Smooth muscle cell (in vitro differentiated cells): ENCODE data around the gene P3H3. TPM values are rescaled to one million over a fixed set of nuclear protein-coding genes. Genes with fewer than 3 reads are reported as not detected.

ENCODE experiments used
- DNase-seq: peaks from one replicate; lab custom pipeline; 2025; ENCODE audit not compliant: unreplicated experiment; lab: John Stamatoyannopoulos, UW
- H2AFZ ChIP-seq: fragments of 200-600 bp; sonication (generic); 2 replicates; pipeline ENCODE4 v1.6.0; 2016; ENCODE audit warnings: antibody characterized with exemption, low read depth, mild to moderate bottlenecking
- H3F3A ChIP-seq: fragments of 200-600 bp; sonication (generic); 2 replicates; pipeline ENCODE4 v1.6.0; 2017; ENCODE audit warnings: antibody characterized with exemption, low read depth
- H3K27ac ChIP-seq: fragments of 200-600 bp; sonication (generic); 2 replicates; pipeline ENCODE4 v1.5.1; 2016; ENCODE audit warnings: low read depth, mild to moderate bottlenecking
- H3K27me3 ChIP-seq: fragments of 200-600 bp; sonication (generic); 2 replicates; pipeline ENCODE4 v1.6.1; 2016; ENCODE audit warnings: low read depth, mild to moderate bottlenecking
- H3K36me3 ChIP-seq: fragments of 200-600 bp; sonication (generic); 2 replicates; pipeline ENCODE4 v1.5.1; 2016; ENCODE audit warnings: low read depth
- H3K4me1 ChIP-seq: fragments of 200-600 bp; sonication (generic); 2 replicates; pipeline ENCODE4 v1.5.1; 2016; ENCODE audit warnings: low read depth
- H3K4me2 ChIP-seq: fragments of 200-600 bp; sonication (generic); 2 replicates; pipeline ENCODE4 v1.6.0; 2016; ENCODE audit warnings: mild to moderate bottlenecking
- H3K4me3 ChIP-seq: fragments of 200-600 bp; sonication (generic); 2 replicates; pipeline ENCODE4 v1.5.1; 2016; ENCODE audit warnings: mild to moderate bottlenecking
- H3K79me2 ChIP-seq: fragments of 200-600 bp; sonication (generic); 2 replicates; pipeline ENCODE4 v1.6.0; 2016; ENCODE audit warnings: low read depth, mild to moderate bottlenecking
- H3K9ac ChIP-seq: fragments of 200-600 bp; sonication (generic); 2 replicates; pipeline ENCODE4 v1.6.0; 2016; ENCODE audit warnings: low read depth
- H3K9me3 ChIP-seq: fragments of 200-600 bp; sonication (generic); replicated peaks from 2 replicates; pipeline ENCODE4 v1.5.1; 2016; ENCODE audit warnings: low read depth
- H4K20me1 ChIP-seq: fragments of 200-600 bp; sonication (generic); 2 replicates; pipeline ENCODE4 v1.6.0; 2016; ENCODE audit warnings: low read depth
- WGBS: methylation state at CpG from one replicate; pipeline ENCODE4 v1.1.7; 2016; ENCODE audit warnings: low lambda C conversion rate; 5-methylcytosine and 5-hydroxymethylcytosine counted together
- polyA plus RNA-seq: library from polyadenylated mRNA; unstranded; fragments of >200 nt; fragmentation: Nextera tagmentation; extraction: Ambion mirVana; gene quantifications from 2 replicates; pipeline ENCODE4 v1.2.1, GENCODE V29; 2016
- total RNA-seq: library from RNA; depleted of rRNA; stranded (reverse); fragments of >200 nt; gene quantifications from 2 replicates; pipeline ENCODE4 v1.2.3, GENCODE V29; 2014
- TF ChIP-seq, protein P1 (sequence below): fragments of 200-600 bp; sonication (generic); IDR thresholded peaks from 2 replicates; pipeline ENCODE4 v1.5.1; 2017; ENCODE audit warnings: borderline replicate concordance, mild to moderate bottlenecking, antibody characterized with exemption; ENCODE audit not compliant: insufficient read depth, poor library complexity, severe bottlenecking

Gene P3H3
- total and polyA plus RNA-seq, 2 experiments from 2014 or later, result 42.8 to 108 TPM

- Histone ChIP-seq H4K20me1 (peaks cover 13% of the 10 kb centered on the region), H3F3A (no peaks in the 10 kb centered on the region), H3K4me3 (no peak overlapping the region), H3K27me3 (no peaks in the 10 kb centered on the region), H3K79me2 (peaks cover 10% of the 10 kb centered on the region), H3K27ac (no peak overlapping the region), H3K4me1 (peaks cover 11% of the 10 kb centered on the region), H3K9ac (no peak overlapping the region), H3K4me2 (no peak overlapping the region), H3K36me3 (no peaks in the 10 kb centered on the region), H3K9me3 (no peaks in the 10 kb centered on the region), H2AFZ (no peak overlapping the region)
- DNase-seq, result no peak
- TF ChIP-seq, protein P1, sequence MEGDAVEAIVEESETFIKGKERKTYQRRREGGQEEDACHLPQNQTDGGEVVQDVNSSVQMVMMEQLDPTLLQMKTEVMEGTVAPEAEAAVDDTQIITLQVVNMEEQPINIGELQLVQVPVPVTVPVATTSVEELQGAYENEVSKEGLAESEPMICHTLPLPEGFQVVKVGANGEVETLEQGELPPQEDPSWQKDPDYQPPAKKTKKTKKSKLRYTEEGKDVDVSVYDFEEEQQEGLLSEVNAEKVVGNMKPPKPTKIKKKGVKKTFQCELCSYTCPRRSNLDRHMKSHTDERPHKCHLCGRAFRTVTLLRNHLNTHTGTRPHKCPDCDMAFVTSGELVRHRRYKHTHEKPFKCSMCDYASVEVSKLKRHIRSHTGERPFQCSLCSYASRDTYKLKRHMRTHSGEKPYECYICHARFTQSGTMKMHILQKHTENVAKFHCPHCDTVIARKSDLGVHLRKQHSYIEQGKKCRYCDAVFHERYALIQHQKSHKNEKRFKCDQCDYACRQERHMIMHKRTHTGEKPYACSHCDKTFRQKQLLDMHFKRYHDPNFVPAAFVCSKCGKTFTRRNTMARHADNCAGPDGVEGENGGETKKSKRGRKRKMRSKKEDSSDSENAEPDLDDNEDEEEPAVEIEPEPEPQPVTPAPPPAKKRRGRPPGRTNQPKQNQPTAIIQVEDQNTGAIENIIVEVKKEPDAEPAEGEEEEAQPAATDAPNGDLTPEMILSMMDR, result no peak
- 93% methylated on average over 6 of the region's 6 CpGs for WGBS
Measured at GRCh38 chr12:6830999-6831398, 2.8 kb downstream of the P3H3 start.

DNA sequence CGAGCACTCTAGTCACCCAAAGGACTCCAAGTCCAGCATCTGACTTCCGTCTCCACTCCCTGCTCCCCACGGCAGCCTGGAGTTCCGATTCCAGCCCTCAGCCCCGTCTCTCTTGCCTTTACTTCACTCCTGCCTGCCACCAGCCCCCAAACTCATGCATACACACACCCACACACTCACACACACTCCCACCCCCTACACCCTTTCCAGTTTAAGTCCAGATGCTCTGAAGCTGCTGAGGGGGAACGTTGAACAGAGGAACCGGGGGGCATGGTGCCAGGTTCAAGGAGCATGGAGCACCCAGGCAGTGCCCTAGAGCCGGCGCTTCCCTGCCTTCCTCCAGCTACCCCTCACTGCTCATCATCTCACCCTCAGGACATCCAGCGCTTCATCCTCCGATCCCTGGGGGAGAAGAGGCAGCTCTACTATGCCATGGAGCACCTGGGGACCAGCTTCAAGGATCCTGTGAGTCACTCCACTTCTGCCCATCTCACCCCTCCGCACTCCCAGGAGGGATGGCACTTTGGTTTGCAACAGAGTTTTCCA is 3.3 kb downstream of the P3H3 start:
- Histone ChIP-seq H3K27ac (no peak overlapping the region), H3K4me1 (peaks cover 11% of the 10 kb centered on the region), H3F3A (no peaks in the 10 kb centered on the region), H3K4me3 (no peak overlapping the region), H3K27me3 (no peaks in the 10 kb centered on the region), H4K20me1 (peaks cover 13% of the 10 kb centered on the region), H3K9ac (no peak overlapping the region), H2AFZ (no peak overlapping the region), H3K36me3 (no peaks in the 10 kb centered on the region), H3K4me2 (no peak overlapping the region), H3K9me3 (no peaks in the 10 kb centered on the region), H3K79me2 (peaks cover 10% of the 10 kb centered on the region)
- TF ChIP-seq, protein P1, result no peak
- DNase-seq, result no peak
- WGBS, result 98% methylated on average over 12 of the region's 12 CpGs

- Histone ChIP-seq H3K27me3 (no peaks in the 10 kb centered on the region), H3K27ac (no peak overlapping the region), H3K36me3 (no peaks in the 10 kb centered on the region), H3K4me1 (peaks cover 10% of the 10 kb centered on the region), H3K9me3 (no peaks in the 10 kb centered on the region), H4K20me1 (peaks cover 10% of the 10 kb centered on the region), H3K4me3 (no peak overlapping the region), H3F3A (no peaks in the 10 kb centered on the region), H2AFZ (no peak overlapping the region), H3K9ac (no peak overlapping the region), H3K79me2 (peaks cover 10% of the 10 kb centered on the region), H3K4me2 (no peak overlapping the region)
- DNase-seq, result no peak
- 100% methylated on average over 4 of the region's 4 CpGs for WGBS
- TF ChIP-seq, protein P1, result no peak
Measured at GRCh38 chr12:6832125-6832524, 3.9 kb downstream of the P3H3 start.
